ENCODE data around the gene FBLN2. TPM values are rescaled to one million over a fixed set of nuclear protein-coding genes. Genes with fewer than 3 reads are reported as not detected.

FBLN2 gene
- total RNA-seq, 2 donors from 2014 or later: 10.5 to 24.1 TPM

GRCh38 chr3:13536832-13537231, 12.1 kb upstream of the FBLN2 start:
- Histone ChIP-seq H3K4me1 (no peaks in the 10 kb centered on the region), H3K9ac (ENCODE audit: low read depth in 2 of 2, low read length in 2 of 2) (no peak overlapping the region), H3K9me3 (no peaks in the 10 kb centered on the region), H3K27ac (no peak overlapping the region), H3K4me3 (no peak overlapping the region), H3K36me3 (no peaks in the 10 kb centered on the region), H3K27me3 (peaks cover 5% of the 10 kb centered on the region)
- DNase-seq: no peak
- intact Hi-C loops (cut with DNase I): no loop called here
- TF ChIP-seq CTCF (IDR thresholded peaks at IDR 0.05): no peak

- DNase-seq: no peak
- no peaks in the 10 kb centered on the region for H3K4me1 ChIP-seq
- H3K9me3 ChIP-seq: no peaks in the 10 kb centered on the region
- peaks cover 5% of the 10 kb centered on the region for H3K27me3 ChIP-seq
- H3K9ac ChIP-seq (ENCODE audit: low read depth in 2 of 2, low read length in 2 of 2): no peak overlapping the region
- intact Hi-C loops (cut with DNase I): no loop called here
- no peak for TF ChIP-seq CTCF (IDR thresholded peaks at IDR 0.05)
- no peaks in the 10 kb centered on the region for H3K36me3 ChIP-seq
- no peak overlapping the region for H3K4me3 ChIP-seq
- no peak overlapping the region for H3K27ac ChIP-seq
Observed at GRCh38 chr3:13537244-13537908, 11.5 kb upstream of the FBLN2 start.

- Histone ChIP-seq H3K36me3 (no peaks in the 10 kb centered on the region), H3K27me3 (peaks cover 5% of the 10 kb centered on the region), H3K9me3 (no peaks in the 10 kb centered on the region), H3K27ac (no peak overlapping the region), H3K4me3 (no peak overlapping the region), H3K9ac (ENCODE audit: low read depth in 2 of 2, low read length in 2 of 2) (no peak overlapping the region), H3K4me1 (no peaks in the 10 kb centered on the region)
- intact Hi-C loops (cut with DNase I): no loop called here
- no peak for TF ChIP-seq CTCF (IDR thresholded peaks at IDR 0.05)
- DNase-seq: no peak
Observed at GRCh38 chr3:13537909-13538296, 11.0 kb upstream of the FBLN2 start.

GRCh38 chr3:13538520-13539291, 10.2 kb upstream of the FBLN2 start:
- peaks cover 5% of the 10 kb centered on the region for H3K27me3 ChIP-seq

GRCh38 chr3:13539292-13539638, 9.7 kb upstream of the FBLN2 start:
- no peak overlapping the region for H3K27ac ChIP-seq
- H3K4me1 ChIP-seq: no peaks in the 10 kb centered on the region

More at GRCh38 chr3:13538520-13539291, 10.2 kb upstream of the FBLN2 start:
- Histone ChIP-seq H3K9me3 (no peaks in the 10 kb centered on the region), H3K36me3 (no peaks in the 10 kb centered on the region), H3K4me1 (no peaks in the 10 kb centered on the region), H3K27ac (no peak overlapping the region), H3K9ac (ENCODE audit: low read depth in 2 of 2, low read length in 2 of 2) (no peak overlapping the region), H3K4me3 (no peak overlapping the region)
- no peak for TF ChIP-seq CTCF (IDR thresholded peaks at IDR 0.05)
- intact Hi-C loops (cut with DNase I): no loop called here
- DNase-seq: no peak

More at GRCh38 chr3:13539292-13539638, 9.7 kb upstream of the FBLN2 start:
- DNase-seq: no peak
- no peaks in the 10 kb centered on the region for H3K36me3 ChIP-seq
- intact Hi-C loops (cut with DNase I): no loop called here
- no peak overlapping the region for H3K4me3 ChIP-seq
- peaks cover 5% of the 10 kb centered on the region for H3K27me3 ChIP-seq
- no peak for TF ChIP-seq CTCF (IDR thresholded peaks at IDR 0.05)
- H3K9ac ChIP-seq (ENCODE audit: low read depth in 2 of 2, low read length in 2 of 2): no peak overlapping the region
- no peaks in the 10 kb centered on the region for H3K9me3 ChIP-seq
